OCI-LY1 (cell line): Measurements from ENCODE around the gene VPS36.
"Not testable (repeated sequence)": the region's sequence is repeated elsewhere in the genome, so short reads cannot be mapped to it uniquely, and the experiment has no call there.

Experiments
- H2AFZ ChIP-seq: fragments of 200-600 bp; sonication (generic), shearing (Covaris generic); 2 replicates; pipeline ENCODE4 v1.6.0; 2014; ENCODE audit warnings: antibody characterized with exemption, mild to moderate bottlenecking, low read length
- H3F3A ChIP-seq: fragments of 200-600 bp; sonication (generic), shearing (Covaris generic); 2 replicates; pipeline ENCODE4 v1.6.0; 2014; ENCODE audit warnings: mild to moderate bottlenecking, antibody characterized with exemption, low read length, moderate library complexity; ENCODE audit not compliant: insufficient read depth
- H3K27ac ChIP-seq: fragments of 200-600 bp; sonication (generic); 2 replicates; pipeline ENCODE4 v1.5.1; 2014; ENCODE audit warnings: low read length, mixed run types, mild to moderate bottlenecking, low read depth; ENCODE audit not compliant: poor library complexity, severe bottlenecking
- H3K27me3 ChIP-seq: fragments of 200-600 bp; sonication (generic); 2 replicates; pipeline ENCODE4 v1.6.0; 2014; ENCODE audit warnings: antibody characterized with exemption, mild to moderate bottlenecking, low read length, moderate library complexity; ENCODE audit not compliant: insufficient read depth
- H3K36me3 ChIP-seq: fragments of 200-600 bp; sonication (generic); 2 replicates; pipeline ENCODE4 v1.6.1; 2014; ENCODE audit warnings: mild to moderate bottlenecking, antibody characterized with exemption, low read length, moderate library complexity, mixed read lengths; ENCODE audit not compliant: insufficient read depth
- H3K4me1 ChIP-seq: fragments of 200-600 bp; sonication (generic); 2 replicates; pipeline ENCODE4 v1.5.1; 2014; ENCODE audit warnings: mild to moderate bottlenecking, low read length, moderate library complexity; ENCODE audit not compliant: insufficient read depth, severe bottlenecking
- H3K4me2 ChIP-seq: fragments of 200-600 bp; sonication (generic), shearing (Covaris generic); 2 replicates; pipeline ENCODE4 v1.6.1; 2014; ENCODE audit warnings: low read length
- H3K4me3 ChIP-seq: fragments of 200-600 bp; sonication (generic); 2 replicates; pipeline ENCODE4 v1.5.1; 2014; ENCODE audit warnings: low read length, low read depth, mild to moderate bottlenecking, mixed read lengths; ENCODE audit not compliant: poor library complexity, severe bottlenecking
- H3K79me2 ChIP-seq: fragments of 200-600 bp; shearing (Covaris generic); 2 replicates; pipeline ENCODE4 v1.6.1; 2016; ENCODE audit warnings: mixed run types, low read length, mixed read lengths; ENCODE audit not compliant: insufficient read depth
- H3K9ac ChIP-seq: fragments of 200-600 bp; sonication (generic), shearing (Covaris generic); 2 replicates; pipeline ENCODE4 v1.6.1; 2014; ENCODE audit warnings: mild to moderate bottlenecking, low read length, mixed read lengths
- H3K9me2 ChIP-seq: fragments of 200-600 bp; sonication (generic), shearing (Covaris generic); 2 replicates; pipeline ENCODE4 v1.6.1; 2014; ENCODE audit warnings: low read depth, mild to moderate bottlenecking, low read length, mixed read lengths
- H3K9me3 ChIP-seq: fragments of 200-600 bp; shearing (Covaris generic); 2 replicates; pipeline ENCODE4 v1.6.1; 2014; ENCODE audit warnings: low read length, mixed read lengths
- H4K20me1 ChIP-seq: fragments of 200-600 bp; sonication (generic), shearing (Covaris generic); 2 replicates; pipeline ENCODE4 v1.6.0; 2016; ENCODE audit warnings: mild to moderate bottlenecking, low read length; ENCODE audit not compliant: insufficient read depth
- CTCF ChIP-seq: fragments of 200-600 bp; sonication (generic), shearing (Covaris generic); IDR thresholded peaks from 2 replicates; pipeline ENCODE4 v1.5.1; 2017; ENCODE audit warnings: mild to moderate bottlenecking, antibody characterized with exemption, low read length, moderate library complexity, mixed read lengths
- EZH2 ChIP-seq: fragments of 200-600 bp; sonication (generic), shearing (Covaris generic); IDR thresholded peaks from 2 replicates; pipeline ENCODE4 v1.8.0; 2017; ENCODE audit warnings: borderline replicate concordance, mixed run types, mild to moderate bottlenecking, antibody characterized with exemption, low read length, moderate library complexity, mixed read lengths

VPS36 gene, protein sequence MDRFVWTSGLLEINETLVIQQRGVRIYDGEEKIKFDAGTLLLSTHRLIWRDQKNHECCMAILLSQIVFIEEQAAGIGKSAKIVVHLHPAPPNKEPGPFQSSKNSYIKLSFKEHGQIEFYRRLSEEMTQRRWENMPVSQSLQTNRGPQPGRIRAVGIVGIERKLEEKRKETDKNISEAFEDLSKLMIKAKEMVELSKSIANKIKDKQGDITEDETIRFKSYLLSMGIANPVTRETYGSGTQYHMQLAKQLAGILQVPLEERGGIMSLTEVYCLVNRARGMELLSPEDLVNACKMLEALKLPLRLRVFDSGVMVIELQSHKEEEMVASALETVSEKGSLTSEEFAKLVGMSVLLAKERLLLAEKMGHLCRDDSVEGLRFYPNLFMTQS

GRCh38 chr13:52450012-52450792 lies at the start of gene VPS36:
TSS of gene VPS36 (minus strand) at chr13:52450634. CDS start at chr13:52450594, 40 bp downstream.
- Histone ChIP-seq H3K4me3 (peak within 1 kb of the TSS; percentile 93), H3K9me2 (no peaks in the 10 kb centered on the region), H3K36me3 (no peaks in the 10 kb centered on the region), H3K9me3 (no peaks in the 10 kb centered on the region), H4K20me1 (no peaks in the 10 kb centered on the region), H3K4me2 (peak within 1 kb of the TSS; percentile 84), H2AFZ (no peak within 1 kb of the TSS), H3K9ac (peak within 1 kb of the TSS; percentile 90), H3K4me1 (peaks cover 48% of the 10 kb centered on the region), H3K79me2 (peaks cover 8% of the 10 kb centered on the region; the same call in 1 of the 2 replicates), H3F3A (no peaks in the 10 kb centered on the region; the same call in 1 of the 2 replicates), H3K27ac (peak within 1 kb of the TSS; percentile 39), H3K27me3 (no peaks in the 10 kb centered on the region)
- no peak for TF ChIP-seq EZH2
- TF ChIP-seq CTCF = peak; percentile 99

DNA sequence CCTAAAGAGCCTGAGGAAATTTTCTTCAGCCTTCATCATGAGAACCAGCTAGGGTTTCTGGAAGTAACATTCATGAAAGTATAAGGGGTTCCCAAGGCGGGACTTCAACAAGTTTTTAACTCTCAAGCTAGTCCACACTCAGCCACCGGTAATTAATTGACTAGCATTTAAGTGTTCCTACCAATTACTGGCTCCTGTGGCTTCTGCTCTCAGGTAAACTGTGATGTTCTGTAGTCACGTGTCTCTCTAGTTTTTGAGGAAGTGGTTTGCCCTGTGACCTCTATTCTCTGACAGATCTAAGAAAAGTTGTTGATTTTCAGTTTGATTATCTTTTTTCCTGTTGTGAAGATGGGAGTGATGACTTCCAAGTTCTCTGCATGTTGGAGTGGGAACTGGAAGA lies 47.5 kb upstream of the VPS36 start:
- not testable (repeated sequence) for H3K4me3 ChIP-seq

DNA sequence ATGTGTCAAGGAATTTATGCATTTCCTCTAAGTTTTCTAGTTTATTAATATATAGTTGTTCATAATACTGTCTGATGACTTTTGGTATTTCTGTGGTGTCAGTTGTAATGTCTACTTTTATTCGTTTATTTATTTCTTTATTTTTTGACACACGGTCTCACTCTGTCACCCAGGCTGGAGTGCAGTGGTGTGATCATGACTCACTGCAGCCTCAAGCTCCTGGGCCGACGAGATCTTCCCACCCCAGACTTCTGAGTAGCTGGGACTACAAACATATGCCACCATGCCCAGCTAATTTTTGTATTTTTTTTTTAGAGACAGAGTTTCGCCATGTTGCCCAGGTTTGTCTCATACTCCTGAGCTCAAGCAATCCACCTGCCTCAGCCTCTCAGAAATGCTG lies 43.8 kb upstream of the VPS36 start:
- not testable (repeated sequence) for H3K27ac ChIP-seq, H3K4me2 ChIP-seq, H3K36me3 ChIP-seq

More for the DNA sequence above, 47.5 kb upstream of the VPS36 start:
- H3K4me2 ChIP-seq, H3K9me2 ChIP-seq, H3K27ac ChIP-seq, H3K36me3 ChIP-seq, H2AFZ ChIP-seq, H3K9me3 ChIP-seq, H3K9ac ChIP-seq, H3K79me2 ChIP-seq, H3F3A ChIP-seq, H4K20me1 ChIP-seq, H3K27me3 ChIP-seq, H3K4me1 ChIP-seq: not testable (repeated sequence)

GRCh38 chr13:52491015-52491414 lies 40.6 kb upstream of the VPS36 start:
- H3K79me2 ChIP-seq, H3K9ac ChIP-seq, H3K27ac ChIP-seq, H2AFZ ChIP-seq, H3K4me1 ChIP-seq, H3K27me3 ChIP-seq, H3K4me2 ChIP-seq, H3K9me2 ChIP-seq, H3F3A ChIP-seq, H3K36me3 ChIP-seq, H4K20me1 ChIP-seq, H3K4me3 ChIP-seq, H3K9me3 ChIP-seq: not testable (repeated sequence)

More for the DNA sequence above, 43.8 kb upstream of the VPS36 start:
- H2AFZ ChIP-seq, H3K79me2 ChIP-seq, H4K20me1 ChIP-seq, H3K9me2 ChIP-seq, H3K27me3 ChIP-seq, H3K9ac ChIP-seq, H3K9me3 ChIP-seq, H3K4me3 ChIP-seq, H3F3A ChIP-seq, H3K4me1 ChIP-seq: not testable (repeated sequence)

- not testable (repeated sequence) for H3K4me2 ChIP-seq, H3K9ac ChIP-seq, H3K4me1 ChIP-seq, H4K20me1 ChIP-seq, H3K79me2 ChIP-seq, H3K36me3 ChIP-seq, H3K9me3 ChIP-seq, H3K27ac ChIP-seq, H3K9me2 ChIP-seq, H3K27me3 ChIP-seq, H3K4me3 ChIP-seq, H2AFZ ChIP-seq, H3F3A ChIP-seq
Measured at GRCh38 chr13:52488763-52489162, 38.3 kb upstream of the VPS36 start.

GRCh38 chr13:52487078-52487477 lies 36.6 kb upstream of the VPS36 start:
- H3K27me3 ChIP-seq, H2AFZ ChIP-seq, H3K4me1 ChIP-seq, H3K4me2 ChIP-seq, H3K9me3 ChIP-seq, H3K9ac ChIP-seq, H3K36me3 ChIP-seq, H4K20me1 ChIP-seq, H3F3A ChIP-seq, H3K27ac ChIP-seq, H3K79me2 ChIP-seq, H3K9me2 ChIP-seq, H3K4me3 ChIP-seq: not testable (repeated sequence)
